HG02798 (cell line): ENCODE data around the gene RPL41.
"Not testable (repeated sequence)": the region's sequence is repeated elsewhere in the genome, so short reads cannot be mapped to it uniquely, and the experiment has no call there.

ENCODE experiments used
- ATAC-seq: cut with Tn5 transposase; IDR thresholded peaks from one replicate; pipeline ENCODE4 v1.9.1; 2021; ENCODE audit warnings: mild to moderate bottlenecking; ENCODE audit not compliant: unreplicated experiment, poor library complexity

RPL41 gene

DNA sequence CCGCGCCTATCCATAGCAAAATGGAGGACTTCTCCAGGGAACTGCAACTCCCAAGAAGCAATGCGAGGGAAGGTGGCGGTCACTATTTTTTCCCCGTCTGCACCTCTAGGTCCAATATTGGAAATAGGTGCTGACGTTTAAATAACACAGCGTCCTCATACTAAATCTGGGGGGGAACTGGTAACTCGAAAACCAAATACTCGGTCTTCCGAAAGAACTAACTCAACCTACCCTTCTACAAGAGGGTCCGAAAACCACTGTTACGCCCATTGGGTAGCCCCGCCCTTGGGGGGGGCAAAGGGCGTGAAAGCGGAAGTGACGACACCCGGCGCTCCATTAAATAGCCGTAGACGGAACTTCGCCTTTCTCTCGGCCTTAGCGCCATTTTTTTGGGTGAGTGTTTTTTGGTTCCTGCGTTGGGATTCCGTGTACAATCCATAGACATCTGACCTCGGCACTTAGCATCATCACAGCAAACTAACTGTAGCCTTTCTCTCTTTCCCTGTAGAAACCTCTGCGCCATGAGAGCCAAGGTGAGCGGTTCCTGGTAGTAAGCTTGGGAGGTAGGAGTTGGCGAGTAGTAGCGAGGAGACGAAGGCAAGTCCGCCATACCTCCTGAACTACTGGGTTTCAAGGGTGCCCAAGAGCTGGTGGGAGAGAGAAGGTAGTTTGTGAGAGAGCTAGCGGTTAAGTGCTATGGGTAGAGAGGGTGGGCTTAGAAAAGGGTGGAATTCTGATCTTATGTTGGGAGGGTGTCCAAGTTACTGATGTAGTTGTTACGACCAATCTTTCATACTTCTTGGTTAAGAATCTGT lies at the start of gene RPL41:
RPL41 (plus strand) TSS at position 367 of the 815 bp plus-strand sequence.
- ATAC-seq, result peak; percentile 52

DNA sequence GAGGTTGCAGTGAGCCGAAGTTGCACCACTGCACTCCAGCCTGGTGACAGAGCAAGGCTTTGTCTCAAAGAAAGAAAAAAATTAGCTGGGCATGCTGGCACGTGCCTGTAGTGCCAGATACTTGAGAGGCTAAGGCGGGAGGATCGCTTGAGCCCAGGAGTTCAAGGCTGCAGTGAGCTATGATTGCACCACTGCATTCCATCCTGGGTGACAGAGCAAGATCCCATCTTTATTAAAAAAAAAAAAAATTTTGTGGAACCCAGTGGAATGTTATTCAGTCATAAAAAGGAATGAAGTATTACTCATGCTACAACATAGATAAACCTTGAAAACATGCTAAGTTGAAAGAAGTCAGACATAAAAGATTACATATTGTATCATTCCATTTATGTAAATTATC lies 44.8 kb upstream of the RPL41 start:
- ATAC-seq, result no peak

GRCh38 chr12:56074396-56074795 lies 42.0 kb upstream of the RPL41 start:
- ATAC-seq, result no peak

DNA sequence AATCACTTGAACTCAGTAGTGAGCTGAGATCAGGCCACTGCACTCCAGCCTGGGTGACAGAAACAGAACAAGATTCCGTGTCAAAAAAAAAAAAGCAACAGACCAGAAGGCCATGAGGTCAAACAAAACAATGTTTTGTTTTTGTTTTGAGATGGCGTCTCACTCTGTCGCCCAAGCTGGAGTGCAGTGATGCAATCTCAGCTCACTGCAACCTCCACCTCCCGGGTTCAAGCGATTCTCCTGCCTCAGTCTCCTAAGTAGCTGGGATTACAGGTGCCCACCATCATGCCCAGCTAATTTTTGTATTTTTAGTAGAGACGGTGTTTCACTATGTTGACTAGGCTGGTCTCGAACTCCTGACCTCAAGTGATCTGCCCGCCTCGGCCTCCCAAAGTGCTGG lies 38.5 kb upstream of the RPL41 start:
- ATAC-seq, result not testable (repeated sequence)

GRCh38 chr12:56078427-56078826 lies 38.0 kb upstream of the RPL41 start:
- no peak for ATAC-seq

DNA sequence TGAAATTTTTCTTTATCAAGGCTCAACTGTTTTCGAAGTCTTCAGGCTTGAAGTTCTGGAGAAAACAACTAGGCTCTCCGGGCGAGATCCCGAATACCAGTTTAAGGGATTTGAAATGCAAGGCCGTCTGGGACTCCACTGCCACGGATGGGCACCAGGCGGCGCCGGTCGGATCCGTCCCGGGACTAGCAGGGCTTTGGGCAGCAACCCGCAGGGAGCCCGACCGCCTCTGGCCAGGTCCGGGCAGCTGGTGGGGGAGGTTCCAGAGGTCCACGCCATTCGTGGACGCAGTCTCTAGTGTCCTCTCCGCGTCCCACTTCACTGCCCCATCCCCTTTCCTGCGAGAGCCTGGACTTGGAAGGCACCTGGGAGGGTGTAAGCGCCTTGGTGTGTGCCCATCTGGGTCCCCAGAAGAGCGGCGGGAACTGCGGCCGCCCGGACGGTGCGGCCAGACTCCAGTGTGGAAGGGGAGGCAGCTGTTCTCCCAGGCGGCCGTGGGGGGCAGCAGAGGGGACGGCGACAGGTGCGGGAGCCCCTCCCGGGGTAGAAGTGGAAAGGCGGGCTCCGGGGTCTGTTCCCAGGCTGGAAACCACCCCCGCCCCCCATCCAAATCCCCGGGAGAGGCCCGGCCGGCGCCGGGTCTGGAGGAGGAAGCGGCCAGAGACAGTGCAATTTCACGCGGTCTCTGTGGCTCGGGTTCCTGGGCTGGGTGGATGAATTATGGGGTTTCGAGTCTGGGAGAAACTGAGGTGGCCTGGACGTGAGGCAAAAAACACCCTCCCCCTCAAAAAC lies 37.3 kb upstream of the RPL41 start:
- peak; percentile 64 for ATAC-seq

DNA sequence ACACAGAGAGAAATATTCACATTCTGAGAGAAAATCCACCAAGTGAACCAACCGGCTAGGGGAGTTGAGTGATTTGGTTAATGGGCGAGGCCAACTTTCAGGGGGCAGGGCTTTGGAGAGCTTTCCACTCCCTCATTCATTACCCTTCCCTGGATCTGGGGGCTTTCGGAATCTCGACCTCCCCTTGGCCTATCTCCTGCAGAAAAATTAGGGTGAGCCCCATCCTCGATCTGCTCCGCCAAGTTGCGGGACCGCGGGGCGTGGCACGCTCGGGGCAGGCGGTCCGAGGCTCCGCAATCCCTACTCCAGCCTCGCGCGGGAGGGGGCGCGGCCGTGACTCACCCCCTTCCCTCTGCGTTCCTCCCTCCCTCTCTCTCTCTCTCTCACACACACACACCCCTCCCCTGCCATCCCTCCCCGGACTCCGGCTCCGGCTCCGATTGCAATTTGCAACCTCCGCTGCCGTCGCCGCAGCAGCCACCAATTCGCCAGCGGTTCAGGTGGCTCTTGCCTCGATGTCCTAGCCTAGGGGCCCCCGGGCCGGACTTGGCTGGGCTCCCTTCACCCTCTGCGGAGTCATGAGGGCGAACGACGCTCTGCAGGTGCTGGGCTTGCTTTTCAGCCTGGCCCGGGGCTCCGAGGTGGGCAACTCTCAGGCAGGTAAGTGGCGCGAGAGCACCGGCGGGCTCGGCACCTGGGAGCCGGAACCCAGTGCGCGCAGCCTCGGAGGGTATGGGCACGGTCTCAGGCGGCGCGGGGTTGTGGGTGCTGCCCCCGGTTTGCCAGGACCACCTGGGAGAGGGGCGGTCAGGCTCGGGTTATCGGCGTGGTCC lies 36.5 kb upstream of the RPL41 start, which contains the start of gene ERBB3:
ERBB3 (plus strand) TSS at position 443 of the 833 bp plus-strand sequence; CDS start at position 579, 136 bp downstream.
- ATAC-seq, result peak; percentile 26

DNA sequence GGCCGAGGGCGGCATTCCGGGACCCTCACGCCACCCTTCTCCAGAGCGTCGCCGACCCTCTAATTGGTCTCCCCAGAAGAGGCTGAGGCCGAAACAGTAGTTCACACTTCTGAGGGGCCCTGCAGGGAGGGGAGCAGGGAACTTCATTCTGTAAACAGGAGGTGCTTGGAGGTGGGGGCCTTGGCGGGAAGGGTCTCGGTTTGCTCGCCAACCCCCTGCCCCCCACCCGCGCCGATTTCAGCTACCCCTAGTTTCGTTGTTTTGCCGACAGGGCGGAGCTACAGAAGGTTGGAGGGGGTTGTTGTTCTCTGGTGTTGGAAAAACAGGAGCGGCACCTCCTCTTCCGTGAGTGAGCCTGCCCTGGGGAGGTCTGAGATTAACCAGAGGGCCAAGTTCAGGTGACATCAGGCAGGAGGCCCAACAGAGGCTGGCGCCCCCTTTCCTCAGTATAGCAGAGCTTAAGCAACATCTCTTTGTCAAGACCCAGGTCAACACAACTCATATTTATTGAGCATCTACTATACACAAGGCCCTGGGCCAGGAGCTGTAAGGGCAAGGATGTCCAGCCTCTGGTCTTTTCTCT lies 35.8 kb upstream of the RPL41 start:
- no peak for ATAC-seq

GRCh38 chr12:56081393-56082347 lies 34.8 kb upstream of the RPL41 start:
- no peak for ATAC-seq

DNA sequence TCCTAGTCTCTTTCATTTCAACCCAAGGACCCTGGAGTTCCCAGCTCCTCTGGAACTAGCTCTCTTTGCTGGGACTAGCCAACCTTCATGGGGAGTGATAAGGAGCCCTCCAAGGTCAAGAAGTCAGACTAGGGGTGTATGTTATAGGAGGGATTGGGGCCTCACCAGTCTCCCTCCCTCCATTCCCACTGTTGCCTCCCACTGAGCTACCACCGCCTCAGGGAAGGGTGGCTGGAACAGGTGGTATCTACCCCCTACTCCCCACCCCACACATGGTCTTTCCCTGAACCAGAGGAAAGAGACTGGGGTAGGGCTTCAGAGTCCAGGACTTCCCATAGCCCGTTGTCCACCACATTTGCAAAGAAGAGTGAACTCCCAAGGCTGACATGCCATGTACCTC lies 34.1 kb upstream of the RPL41 start:
- no peak for ATAC-seq

DNA sequence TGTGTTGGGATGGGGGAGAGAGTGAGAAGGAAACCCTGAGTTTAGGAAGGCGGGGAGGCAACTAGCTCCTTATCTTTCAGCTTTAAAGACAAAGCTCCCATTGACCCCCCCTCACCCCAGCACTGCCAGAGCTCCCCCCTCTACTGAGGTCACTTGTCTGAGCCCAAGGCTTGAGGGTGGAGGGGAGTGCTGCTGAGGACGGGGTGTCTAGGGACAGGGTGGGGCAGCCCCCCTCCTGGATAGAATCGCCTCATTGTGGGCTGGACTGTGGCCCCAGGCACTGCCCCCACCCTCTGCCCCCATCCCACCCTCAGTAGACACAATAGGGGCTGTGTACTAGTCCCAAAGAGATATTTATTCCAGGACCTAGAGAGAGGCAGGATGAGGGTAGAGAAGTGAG lies 33.5 kb upstream of the RPL41 start:
- no peak for ATAC-seq

GRCh38 chr12:56084958-56085543 lies 31.4 kb upstream of the RPL41 start:
- no peak for ATAC-seq

- ATAC-seq, result no peak
Measured at GRCh38 chr12:56086096-56086495, 30.3 kb upstream of the RPL41 start.

- no peak for ATAC-seq
Measured at GRCh38 chr12:56086608-56087007, 29.8 kb upstream of the RPL41 start.

DNA sequence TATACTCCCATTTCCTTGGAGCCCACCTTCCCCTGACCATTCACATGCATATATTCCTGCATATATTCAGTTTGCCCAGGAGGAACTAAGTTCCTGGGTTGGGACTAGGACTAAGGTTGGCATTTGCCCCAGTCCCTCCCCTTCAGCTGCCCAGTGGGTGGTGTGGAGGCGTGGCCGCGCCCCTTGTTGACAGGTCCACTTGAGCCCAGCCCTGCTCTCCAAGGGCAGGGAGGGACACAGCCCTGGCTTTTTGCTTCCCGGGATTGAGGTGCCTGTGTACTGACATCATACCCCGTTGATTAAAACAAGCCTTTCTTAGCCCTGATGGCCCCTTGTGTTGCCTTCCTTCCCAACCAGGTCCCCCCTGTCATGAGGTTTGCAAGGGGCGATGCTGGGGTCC lies 29.2 kb upstream of the RPL41 start:
- ATAC-seq, result no peak

GRCh38 chr12:56097738-56098137 lies 18.7 kb upstream of the RPL41 start:
- no peak for ATAC-seq

DNA sequence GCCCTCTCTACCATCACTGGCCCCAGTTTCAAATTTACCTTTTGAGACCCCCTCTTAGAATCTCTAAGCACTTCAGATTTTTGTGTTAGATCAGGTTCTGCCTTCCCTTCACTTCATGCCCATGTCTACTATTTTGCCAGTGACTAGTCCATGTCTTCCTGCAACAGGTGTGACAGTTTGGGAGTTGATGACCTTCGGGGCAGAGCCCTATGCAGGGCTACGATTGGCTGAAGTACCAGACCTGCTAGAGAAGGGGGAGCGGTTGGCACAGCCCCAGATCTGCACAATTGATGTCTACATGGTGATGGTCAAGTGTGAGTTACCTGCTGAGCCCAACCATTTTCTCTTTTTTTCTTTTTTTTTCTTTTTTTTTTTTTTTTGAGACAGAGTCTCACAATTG lies 17.8 kb upstream of the RPL41 start:
- ATAC-seq, result no peak

- ATAC-seq, result no peak
Measured at GRCh38 chr12:56099787-56100186, 16.6 kb upstream of the RPL41 start.

DNA sequence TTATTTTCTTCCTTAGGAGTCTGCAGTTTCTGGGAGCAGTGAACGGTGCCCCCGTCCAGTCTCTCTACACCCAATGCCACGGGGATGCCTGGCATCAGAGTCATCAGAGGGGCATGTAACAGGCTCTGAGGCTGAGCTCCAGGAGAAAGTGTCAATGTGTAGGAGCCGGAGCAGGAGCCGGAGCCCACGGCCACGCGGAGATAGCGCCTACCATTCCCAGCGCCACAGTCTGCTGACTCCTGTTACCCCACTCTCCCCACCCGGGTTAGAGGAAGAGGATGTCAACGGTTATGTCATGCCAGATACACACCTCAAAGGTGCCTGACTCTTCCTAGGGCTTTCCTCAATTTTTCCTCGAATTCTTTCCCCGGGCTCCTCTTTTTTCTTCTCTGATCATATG lies 15.4 kb upstream of the RPL41 start:
- ATAC-seq, result no peak
